ENCODE measurements around the gene SPTLC3.
A peak's percentile ranks its signal among the peaks of the same experiment; 100 is the strongest.

The SPTLC3 gene

GRCh38 chr20:13007596-13007995 is 1.2 kb upstream of the SPTLC3 start:
- FAIRE-seq (no peak), DNase-seq (ENCODE audit: insufficient read length, low spot score) (no peak)
- no peak for TF ChIP-seq POLR2A (IDR thresholded peaks at IDR 0.05; ENCODE audit: low read depth, low read length)

DNA sequence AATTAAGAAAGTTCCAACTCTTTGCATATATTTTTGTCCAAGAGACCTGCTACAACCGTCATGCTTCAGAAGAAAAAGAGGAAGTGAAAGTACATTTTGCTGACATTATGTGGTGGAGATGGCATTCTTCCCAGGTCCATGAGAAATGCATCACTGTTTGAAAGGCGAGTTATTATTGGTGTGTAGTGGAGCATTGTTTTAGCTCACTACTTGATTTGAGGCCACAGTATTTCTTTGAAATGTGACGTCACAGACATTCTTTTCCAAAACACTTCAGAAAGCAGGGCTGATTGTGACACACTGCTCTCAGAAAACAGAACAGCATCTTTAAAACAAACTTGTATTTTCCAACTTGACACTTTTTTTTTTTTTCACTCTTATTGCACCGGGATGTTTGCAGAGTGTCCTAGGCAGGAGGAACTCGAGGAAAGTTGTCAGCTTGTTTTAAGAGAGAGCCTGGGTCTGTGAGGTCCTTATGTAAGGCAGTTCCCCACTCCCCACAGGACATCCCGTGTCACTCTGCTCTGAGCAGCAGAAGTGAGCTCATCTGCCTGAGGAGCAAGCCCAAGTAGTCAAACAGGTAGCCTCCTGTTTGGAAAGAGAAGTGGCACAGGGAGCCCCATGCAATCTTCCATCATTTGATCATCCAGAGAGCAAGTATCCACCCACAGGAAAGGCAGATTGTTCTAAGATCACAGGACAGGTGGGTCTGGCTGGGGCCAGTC is 1.1 kb downstream of the SPTLC3 start:
- no peak for TF ChIP-seq POLR2A (IDR thresholded peaks at IDR 0.05; ENCODE audit: low read depth, low read length)
- peak; percentile 85 for FAIRE-seq
- peak; percentile 35 for DNase-seq (ENCODE audit: insufficient read length, low spot score)

DNA sequence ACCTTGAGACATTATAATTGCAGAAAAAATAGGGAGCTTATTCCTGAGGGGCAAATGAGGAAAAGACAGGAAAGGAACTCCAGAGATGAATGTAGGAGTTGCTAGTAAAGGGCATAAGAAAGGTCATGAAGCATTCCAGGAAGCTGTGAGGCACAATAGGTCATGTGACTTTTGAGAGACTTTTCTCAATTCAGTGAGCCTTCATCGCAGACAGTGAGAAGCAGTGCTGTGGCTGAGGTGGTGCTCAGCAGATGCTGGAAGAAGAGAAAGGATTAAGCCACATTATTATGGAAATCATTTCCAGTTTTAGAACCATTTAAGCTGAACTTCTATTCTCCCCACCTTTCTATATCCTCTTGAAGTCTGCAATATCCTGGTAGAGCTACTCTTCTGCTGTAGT is 4.1 kb downstream of the SPTLC3 start:
- FAIRE-seq (no peak), DNase-seq (ENCODE audit: insufficient read length, low spot score) (no peak)
- no peak for TF ChIP-seq POLR2A (IDR thresholded peaks at IDR 0.05; ENCODE audit: low read depth, low read length)

DNA sequence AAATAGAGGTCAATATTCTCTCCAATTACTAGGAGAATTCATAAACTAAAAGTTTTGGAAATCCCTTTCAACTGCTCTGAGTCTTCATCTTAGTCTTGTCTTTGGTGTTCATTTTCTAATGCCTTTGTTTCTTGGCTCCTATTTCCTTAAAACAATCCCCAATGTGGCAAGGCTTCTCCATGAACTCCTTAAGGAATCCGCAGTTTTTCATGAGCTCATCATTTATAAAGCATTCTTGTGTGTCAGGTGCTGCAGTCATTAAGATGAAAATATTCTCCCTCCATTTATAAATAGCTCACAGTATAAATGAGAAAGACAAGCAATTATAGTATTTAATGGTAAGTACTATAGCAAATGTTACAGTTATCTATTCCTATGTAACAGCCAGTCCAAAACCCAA is 4.6 kb downstream of the SPTLC3 start:
- DNase-seq (ENCODE audit: insufficient read length, low spot score) (no peak), FAIRE-seq (no peak)
- TF ChIP-seq POLR2A (IDR thresholded peaks at IDR 0.05; ENCODE audit: low read depth, low read length), result no peak

DNA sequence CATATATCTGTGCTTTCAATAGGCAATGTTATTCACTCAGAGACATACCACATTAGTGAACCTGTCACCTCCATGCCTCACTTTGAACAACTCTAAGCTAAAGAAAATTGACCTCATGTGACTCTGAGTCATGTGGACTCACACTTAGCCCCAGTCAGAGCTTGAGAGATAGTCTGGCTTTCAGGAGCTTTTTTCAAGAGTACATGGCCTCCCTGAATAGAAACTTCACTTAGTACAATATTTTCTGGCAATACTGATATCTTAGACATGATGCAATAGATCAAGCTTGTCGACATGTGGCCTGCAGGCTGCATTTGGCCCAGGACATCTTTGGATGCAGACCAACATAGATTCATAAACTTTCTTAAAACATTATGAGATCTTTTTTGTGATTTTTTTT is 8.5 kb downstream of the SPTLC3 start:
- no peak for TF ChIP-seq POLR2A (IDR thresholded peaks at IDR 0.05; ENCODE audit: low read depth, low read length)
- FAIRE-seq (no peak), DNase-seq (ENCODE audit: insufficient read length, low spot score) (no peak)

DNA sequence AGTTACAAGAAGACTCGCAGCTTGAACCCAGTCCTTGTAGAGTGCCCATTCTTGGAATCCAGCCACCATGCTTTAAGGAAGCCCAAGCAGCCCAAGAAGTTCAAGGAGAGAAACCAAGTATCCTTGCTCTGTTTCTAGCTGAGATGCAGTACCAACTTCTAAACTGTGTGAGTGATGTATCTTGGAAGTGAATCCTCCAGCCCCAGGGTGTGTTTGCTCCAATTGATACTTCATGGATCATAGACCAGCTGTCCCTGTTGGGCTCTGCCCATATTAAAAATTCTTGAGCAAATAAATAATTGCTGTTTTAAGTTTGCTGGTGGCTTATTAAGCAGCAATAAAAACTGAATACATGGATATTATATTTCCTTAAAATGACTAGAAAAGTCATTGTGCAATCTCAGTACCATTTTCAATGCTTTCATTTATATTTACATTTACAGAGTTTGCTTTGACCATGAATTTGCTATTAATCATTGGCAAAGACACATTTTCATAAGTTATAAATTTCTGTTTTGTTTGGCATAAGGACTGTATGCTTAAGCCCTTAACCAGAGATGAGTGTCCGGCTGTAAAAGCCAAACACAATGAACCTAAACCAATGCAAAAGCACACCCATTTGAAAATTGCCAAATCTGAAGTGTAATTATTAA is 9.2 kb downstream of the SPTLC3 start:
- no peak for TF ChIP-seq POLR2A (IDR thresholded peaks at IDR 0.05; ENCODE audit: low read depth, low read length)
- DNase-seq (ENCODE audit: insufficient read length, low spot score), result no peak
- no peak for FAIRE-seq

DNA sequence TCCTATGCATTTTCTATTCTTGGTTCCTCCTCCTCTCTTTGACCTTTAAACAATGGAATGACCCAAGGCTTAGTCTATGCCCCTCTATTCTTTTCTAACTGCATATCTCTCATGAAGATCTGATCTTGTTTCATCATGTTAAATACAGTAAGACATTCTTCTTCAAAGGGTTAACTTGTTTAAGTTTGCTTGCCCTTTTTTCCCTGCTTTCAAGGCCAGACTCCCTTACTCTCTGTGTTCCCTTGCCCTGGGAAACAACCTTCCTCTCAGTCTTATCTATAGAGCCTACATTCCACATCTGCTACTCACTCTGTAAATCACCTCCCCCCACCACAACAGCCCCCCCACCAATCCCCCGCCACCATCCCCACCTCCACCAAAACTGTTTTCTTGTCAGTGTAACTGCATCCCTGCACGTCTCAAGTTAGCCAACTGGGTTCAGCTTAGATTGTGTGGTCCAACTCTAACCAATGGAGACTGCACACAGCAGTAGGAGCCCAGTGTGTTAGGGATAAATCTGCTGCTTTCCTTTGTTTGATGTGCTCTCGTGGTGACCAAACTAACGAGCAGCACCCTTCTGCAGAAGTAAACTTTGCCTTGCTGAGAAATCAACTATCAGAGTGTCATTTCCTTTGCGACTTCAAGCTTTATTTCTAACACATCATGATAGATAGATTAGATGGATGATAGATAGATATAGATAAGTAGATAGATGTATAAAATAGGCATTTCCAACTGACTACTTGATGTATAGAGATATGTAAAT is 12.6 kb downstream of the SPTLC3 start:
- no peak for TF ChIP-seq POLR2A (IDR thresholded peaks at IDR 0.05; ENCODE audit: low read depth, low read length)
- no peak for DNase-seq (ENCODE audit: insufficient read length, low spot score)
- no peak for FAIRE-seq

DNA sequence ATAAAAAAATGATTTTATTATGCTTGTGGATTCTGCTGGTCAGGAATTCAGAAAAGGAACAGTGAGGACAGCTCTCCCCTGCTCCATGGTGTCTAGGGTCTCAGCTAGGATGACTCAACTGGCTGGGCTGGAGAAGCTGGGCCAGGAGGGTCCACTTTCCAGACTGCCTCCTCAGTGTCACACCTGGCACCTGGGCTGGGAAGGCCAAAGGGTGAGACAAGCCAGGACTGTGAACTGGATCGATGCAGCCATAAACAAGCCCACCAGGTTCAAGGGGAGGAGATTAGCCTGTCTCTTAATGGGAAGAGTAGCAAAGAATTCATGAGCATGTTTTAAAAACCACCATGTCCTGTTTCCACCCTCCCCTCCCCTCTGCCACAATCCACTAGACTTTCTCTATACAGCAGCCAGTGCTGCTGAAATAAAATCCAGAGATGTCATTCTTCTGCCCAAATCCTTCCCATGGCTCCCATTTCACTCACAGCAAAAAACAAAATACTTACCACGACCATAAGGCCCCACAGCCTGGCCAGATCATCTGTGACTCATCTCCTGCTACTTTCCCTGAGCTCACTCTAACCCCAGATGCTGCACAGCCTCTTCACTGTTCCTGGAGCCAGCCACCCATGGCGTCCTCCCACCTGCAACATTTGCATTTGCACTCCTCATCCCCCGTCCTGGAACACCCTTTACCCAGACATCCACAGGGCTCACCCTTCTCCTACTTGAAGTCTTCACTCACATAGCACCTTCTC is 13.8 kb downstream of the SPTLC3 start:
- no peak for TF ChIP-seq POLR2A (IDR thresholded peaks at IDR 0.05; ENCODE audit: low read depth, low read length)
- peak; percentile 32 for DNase-seq (ENCODE audit: insufficient read length, low spot score)
- peak; percentile 95 for FAIRE-seq

DNA sequence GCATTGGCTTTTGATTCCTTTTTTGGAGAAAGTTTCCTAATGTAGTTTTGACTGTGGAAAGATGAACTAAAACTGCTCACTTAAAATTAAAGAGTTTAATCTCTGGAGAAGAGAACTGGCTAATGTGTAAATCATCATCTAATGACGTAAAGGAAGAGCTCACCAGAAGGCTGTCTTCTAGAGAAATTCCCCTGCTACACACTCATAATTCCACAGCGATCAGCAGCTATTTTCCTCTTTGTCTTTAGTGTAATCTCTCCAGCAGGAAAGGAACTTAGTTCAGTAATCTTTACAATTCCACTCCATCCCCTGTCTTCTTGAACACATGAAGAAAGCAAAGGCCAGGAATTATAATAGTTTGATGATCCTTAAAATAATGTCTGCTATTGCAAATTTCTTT is 15.8 kb downstream of the SPTLC3 start:
- TF ChIP-seq POLR2A (IDR thresholded peaks at IDR 0.05; ENCODE audit: low read depth, low read length), result no peak
- DNase-seq (ENCODE audit: insufficient read length, low spot score), result no peak
- FAIRE-seq, result no peak

- no peak for TF ChIP-seq POLR2A (IDR thresholded peaks at IDR 0.05; ENCODE audit: low read depth, low read length)
- FAIRE-seq (no peak), DNase-seq (ENCODE audit: insufficient read length, low spot score) (no peak)
Observed at GRCh38 chr20:13025181-13025580, 16.4 kb downstream of the SPTLC3 start.

GRCh38 chr20:13028001-13028400 is 19.2 kb downstream of the SPTLC3 start:
- no peak for TF ChIP-seq POLR2A (IDR thresholded peaks at IDR 0.05; ENCODE audit: low read depth, low read length)
- FAIRE-seq (no peak), DNase-seq (ENCODE audit: insufficient read length, low spot score) (no peak)

DNA sequence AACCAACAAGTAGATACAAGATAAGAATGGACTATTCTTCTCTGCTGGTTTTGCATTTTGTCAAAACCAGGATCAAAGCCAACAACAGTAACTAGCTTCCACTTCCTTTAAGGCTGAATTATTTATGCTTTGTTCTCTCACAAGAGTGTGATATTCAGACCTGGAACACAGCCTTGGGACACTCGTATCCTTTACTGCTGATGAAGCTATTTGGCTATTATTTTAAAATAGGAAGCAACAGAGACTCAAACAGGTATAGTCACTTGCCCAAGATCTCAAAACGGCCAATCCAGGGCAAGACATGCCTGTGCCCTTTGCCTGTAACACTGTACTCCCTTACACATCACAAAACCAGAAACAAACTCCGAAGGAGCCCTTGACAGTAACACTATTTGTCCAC is 19.9 kb downstream of the SPTLC3 start:
- no peak for TF ChIP-seq POLR2A (IDR thresholded peaks at IDR 0.05; ENCODE audit: low read depth, low read length)
- FAIRE-seq (no peak), DNase-seq (ENCODE audit: insufficient read length, low spot score) (no peak)

GRCh38 chr20:13029687-13030375 is 21.1 kb downstream of the SPTLC3 start:
- DNase-seq (ENCODE audit: insufficient read length, low spot score), result peak; percentile 30
- TF ChIP-seq POLR2A (IDR thresholded peaks at IDR 0.05; ENCODE audit: low read depth, low read length), result no peak
- peak; percentile 95 for FAIRE-seq
